Activated gamma-delta T cell treated with anti-CD3 and anti-CD28 coated beads, Interleukin-2, amount 50 U/mL, for 16 hours (primary cell): ENCODE measurements around the gene NTM.

Source experiments
- DNase-seq: peaks from one replicate; pipeline ENCODE4 v3.0.0-alpha.2; 2020; ENCODE audit warnings: low read depth

The NTM gene

GRCh38 chr11:131969261-131969660, 598.8 kb downstream of the NTM start:
- DNase-seq: no peak

GRCh38 chr11:131973061-131973460, 602.6 kb downstream of the NTM start:
- DNase-seq: no peak

- DNase-seq: no peak
Measured at GRCh38 chr11:131975619-131976018, 605.2 kb downstream of the NTM start.

DNA sequence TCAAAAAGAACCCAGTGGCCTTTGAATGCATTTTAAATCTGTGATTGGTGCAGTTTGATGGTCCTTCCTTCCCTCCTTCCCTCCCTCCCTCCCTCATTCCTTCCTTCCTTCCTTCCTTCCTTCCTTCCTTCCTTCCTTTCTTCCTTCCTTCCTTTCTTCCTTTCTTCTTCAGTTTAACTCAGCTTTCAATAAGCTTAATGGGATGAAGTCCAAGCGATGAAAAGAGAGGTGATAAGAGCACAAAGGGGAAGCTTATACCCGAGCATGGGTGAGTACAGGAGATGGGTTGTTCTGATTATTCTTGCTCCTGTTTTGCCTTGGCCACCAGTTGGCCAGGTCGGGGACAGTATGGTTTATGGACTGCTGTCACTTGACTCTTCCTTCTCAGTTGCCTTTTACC, 605.6 kb downstream of the NTM start:
- DNase-seq: no peak

DNA sequence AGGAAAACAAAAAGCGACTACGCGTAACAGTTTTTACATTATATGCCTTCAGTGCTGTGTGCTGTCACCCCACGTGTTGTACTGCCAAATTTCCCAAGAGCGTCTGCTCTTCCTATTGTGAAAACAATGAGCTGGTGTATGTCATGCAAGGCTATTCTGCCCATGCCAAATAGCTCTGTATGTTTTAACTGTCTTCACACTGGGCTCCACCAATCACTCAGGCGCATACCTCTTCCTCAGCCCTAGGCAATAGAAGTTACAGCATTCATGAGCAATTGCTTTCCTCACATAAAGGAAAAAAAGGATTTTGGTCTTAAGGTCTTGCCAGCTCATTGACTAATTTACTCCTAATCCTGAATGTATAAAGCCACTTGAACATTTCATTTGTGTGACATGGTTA, 606.8 kb downstream of the NTM start:
- no peak for DNase-seq

DNA sequence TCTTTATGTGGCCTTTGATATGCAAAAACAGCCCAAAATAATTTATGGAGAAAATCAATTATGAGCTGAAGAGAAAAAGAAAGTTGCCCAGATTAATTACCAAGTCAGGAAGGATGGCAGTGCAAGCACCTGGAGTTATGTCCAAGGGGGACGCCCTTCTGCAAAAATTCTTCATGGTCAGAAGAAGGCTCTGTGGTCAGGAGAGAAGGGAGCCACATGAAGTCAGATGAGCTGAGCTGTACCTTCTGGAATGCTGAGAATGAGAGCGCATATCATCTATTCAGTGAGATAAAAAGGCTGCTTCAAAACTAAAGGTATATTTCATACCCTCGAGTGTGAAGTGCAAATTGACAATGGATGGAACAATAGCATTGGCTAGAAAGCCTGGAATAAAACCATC, 607.4 kb downstream of the NTM start:
- no peak for DNase-seq

- no peak for DNase-seq
Measured at GRCh38 chr11:131978351-131978750, 607.9 kb downstream of the NTM start.

- DNase-seq: no peak
Measured at GRCh38 chr11:131979364-131979763, 608.9 kb downstream of the NTM start.

- DNase-seq: no peak
Measured at GRCh38 chr11:131980199-131980598, 609.8 kb downstream of the NTM start.

GRCh38 chr11:131980888-131981668, 610.7 kb downstream of the NTM start:
- no peak for DNase-seq

GRCh38 chr11:131982154-131982553, 611.7 kb downstream of the NTM start:
- DNase-seq: no peak

GRCh38 chr11:131985846-131986301, 615.5 kb downstream of the NTM start:
- no peak for DNase-seq

- no peak for DNase-seq
Measured at GRCh38 chr11:131987703-131988102, 617.3 kb downstream of the NTM start.

- DNase-seq: no peak
Measured at GRCh38 chr11:131991606-131992005, 621.2 kb downstream of the NTM start.

- no peak for DNase-seq
Measured at GRCh38 chr11:131993246-131993645, 622.8 kb downstream of the NTM start.

DNA sequence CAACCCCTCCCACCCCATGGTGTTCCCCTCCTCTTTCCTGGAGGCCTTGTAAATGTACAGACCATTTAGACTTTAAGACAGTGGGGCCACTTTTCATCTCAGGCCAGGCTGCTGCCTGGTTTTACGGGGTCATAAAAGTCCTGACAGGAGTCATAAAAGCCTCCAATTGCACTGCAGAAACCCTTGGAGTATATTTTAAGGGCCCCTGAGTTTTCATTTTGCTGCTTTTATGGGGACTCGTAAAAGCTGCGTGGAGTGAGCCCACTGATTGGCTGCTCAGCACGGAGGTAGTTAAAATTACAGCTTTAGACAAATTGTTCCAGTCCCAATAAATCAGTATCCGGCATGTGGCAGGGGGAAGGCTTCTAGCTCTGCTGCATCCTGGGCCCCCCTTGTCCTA, 627.6 kb downstream of the NTM start:
- DNase-seq: no peak

DNA sequence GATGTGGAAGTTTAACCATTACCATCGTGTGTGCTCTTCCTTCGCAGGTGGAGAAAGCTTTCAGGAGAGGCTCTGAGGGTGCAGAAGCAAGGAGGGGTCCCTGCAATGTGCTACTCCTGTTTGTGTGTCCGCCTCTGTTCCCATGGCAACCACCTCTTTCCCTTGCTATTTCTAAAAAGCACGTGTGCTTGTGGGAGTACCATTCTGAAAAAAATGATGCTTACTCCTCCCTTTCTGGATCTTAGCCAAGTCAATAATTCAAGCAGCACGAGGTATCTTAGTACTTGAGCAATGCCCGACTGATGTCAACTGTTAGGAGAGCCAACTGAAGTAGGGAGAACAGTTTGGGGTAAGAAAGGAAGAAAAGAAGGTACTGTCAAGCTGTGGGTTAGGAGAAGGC, 628.7 kb downstream of the NTM start:
- no peak for DNase-seq

GRCh38 chr11:131999955-132000354, 629.5 kb downstream of the NTM start:
- DNase-seq: no peak

GRCh38 chr11:132005887-132006286, 635.5 kb downstream of the NTM start:
- DNase-seq: no peak

DNA sequence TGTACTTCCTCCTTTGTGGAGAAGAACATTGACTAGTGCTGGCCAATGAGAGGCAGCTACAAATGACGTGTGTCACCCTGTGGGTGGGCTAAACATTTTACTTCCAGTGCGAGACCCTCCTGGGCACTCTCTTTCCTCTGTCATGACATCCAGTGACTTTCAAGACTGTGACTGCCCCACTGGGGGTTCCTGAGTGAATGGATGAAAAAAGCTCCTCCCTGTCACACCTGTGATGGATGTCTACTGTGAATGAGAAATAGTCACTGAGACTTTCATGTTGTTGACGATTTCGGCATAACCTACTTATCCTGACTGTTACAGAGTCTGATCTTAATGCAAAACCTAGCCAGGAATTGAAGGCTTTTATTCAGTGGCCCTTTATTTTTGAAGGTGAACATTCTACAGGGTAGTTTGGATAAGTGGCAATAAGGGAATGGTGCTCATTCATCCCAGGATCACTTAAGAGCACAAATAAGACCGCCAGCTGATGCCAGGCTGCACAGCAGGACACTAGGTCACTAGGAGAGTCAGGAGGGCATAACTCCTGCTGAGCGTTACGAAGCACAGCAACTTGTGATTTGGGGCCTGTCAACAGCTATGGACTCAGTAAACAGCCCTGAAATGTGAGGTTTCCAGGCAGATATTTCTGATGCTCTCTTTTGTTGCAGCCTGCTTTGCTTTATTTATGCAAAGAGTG, 636.6 kb downstream of the NTM start:
- no peak for DNase-seq

GRCh38 chr11:132008226-132008625, 637.8 kb downstream of the NTM start:
- no peak for DNase-seq

DNA sequence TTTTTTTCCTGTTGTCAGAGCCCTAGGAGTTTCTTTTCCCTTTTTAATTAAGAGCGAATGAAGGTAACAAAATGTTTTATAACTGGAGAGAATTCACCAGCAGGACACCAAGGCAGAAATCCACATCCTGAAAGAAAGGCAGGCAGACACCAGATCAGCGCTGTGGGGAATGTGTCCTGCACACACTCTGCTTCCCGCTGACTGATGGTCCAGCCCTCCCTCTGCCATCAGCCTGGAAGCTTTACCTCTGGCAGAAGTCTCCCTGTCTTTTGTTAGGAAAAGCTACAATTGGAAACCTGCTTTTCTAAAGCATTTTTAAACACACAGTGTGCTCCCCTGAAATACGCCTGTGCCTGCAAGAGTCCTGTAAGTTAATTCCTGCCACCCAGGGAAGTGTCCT, 638.5 kb downstream of the NTM start:
- no peak for DNase-seq

DNA sequence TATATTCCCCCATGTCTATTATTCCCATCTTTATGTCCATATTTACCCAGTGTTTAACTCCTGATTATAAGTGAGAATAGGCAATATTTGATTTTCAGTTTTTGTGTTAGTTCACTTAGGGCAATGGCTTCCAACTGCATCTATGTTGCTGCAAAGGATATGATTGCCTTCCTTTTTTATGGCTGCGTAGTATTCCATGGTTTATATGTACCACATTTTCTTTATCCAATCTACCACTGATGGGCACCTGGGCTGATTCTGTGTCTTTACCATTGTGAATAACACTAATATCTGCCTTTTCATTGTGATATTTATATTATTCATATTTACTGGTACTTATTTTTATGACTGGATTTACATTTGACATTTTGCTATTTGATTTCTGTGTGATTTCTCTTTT, 649.6 kb downstream of the NTM start:
- DNase-seq: no peak

- no peak for DNase-seq
Measured at GRCh38 chr11:132022285-132022684, 651.9 kb downstream of the NTM start.
